CD4-positive, alpha-beta T cell treated with Interleukin-17A for 1 hour (primary cell): ENCODE measurements around the gene ANKEF1.

Experiments used
- DNase-seq: peaks from one replicate; pipeline ENCODE4 v3.0.0-alpha.2; 2020

Gene ANKEF1

GRCh38 chr20:10090588-10091166, 55.9 kb downstream of the ANKEF1 start:
- DNase-seq: peak; percentile 40

DNA sequence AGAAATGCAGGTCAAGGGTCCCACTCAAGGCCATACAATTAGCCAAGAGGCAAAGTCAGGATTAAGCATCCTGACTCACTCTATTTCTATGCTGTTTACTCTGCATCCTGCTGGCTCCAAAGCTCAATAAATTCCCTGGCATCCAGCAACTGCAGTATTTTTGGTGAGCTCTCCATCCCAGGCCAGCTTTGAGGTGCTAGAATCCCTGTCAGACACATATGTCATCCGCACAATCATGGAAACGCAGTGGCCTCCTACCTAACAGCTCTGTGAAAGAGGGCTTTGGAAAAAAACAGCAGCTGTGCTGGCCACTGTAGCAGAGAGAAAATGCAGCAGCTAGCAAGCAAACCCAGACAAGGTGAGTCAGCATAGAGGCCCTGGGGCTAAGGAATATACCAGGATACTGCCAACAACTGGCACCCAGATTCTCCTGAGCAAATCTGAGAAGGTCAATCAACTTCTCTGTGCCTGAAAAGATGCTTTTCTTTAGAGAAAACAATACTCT, 58.4 kb downstream of the ANKEF1 start:
- no peak for DNase-seq

GRCh38 chr20:10094566-10095173, 59.9 kb downstream of the ANKEF1 start:
- no peak for DNase-seq

GRCh38 chr20:10096790-10097189, 62.0 kb downstream of the ANKEF1 start:
- no peak for DNase-seq

- no peak for DNase-seq
Measured at GRCh38 chr20:10105046-10105445, 70.3 kb downstream of the ANKEF1 start.
